ENCODE data around the gene FLNB. TPM values are rescaled to one million over a fixed set of nuclear protein-coding genes. Genes with fewer than 3 reads are reported as not detected.

FLNB gene
- total and polyA plus RNA-seq, 9 of the 15 experiments (the other 6 are each of a cell fraction or from before 2014, with no cell fraction given), result 9.4 to 48.1 (median 25.6) TPM

DNA sequence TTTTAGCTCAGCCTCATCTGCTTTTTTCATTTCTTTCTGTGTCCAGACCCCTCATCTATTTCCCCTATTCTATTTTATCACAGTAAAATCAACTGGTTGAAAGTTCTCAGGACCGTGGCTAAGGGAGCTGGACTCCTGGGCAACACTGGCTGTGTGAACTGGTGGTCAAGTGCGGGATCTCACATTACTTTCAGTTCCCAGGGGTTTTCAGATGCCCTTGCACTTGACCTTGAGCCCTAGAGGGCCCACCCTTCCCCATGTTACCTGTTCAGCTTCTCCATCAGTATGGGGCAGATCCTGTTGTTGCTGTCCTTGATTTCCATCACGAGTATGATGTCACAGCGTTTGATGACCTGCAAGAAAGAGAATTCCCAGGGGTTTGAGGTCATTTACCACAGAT lies 199.7 kb downstream of the FLNB start:
- no peaks in the 10 kb centered on the region for H3K9me3 ChIP-seq (replicated peaks; ENCODE audit: control insufficient read depth, insufficient read depth, low read depth, low read length)
- no TSS peak for BruUV-seq (replicated peaks)
- no peak overlapping the region for H3K4me3 ChIP-seq
- WGBS (ENCODE audit: insufficient coverage, low coverage, missing lambda C conversion rate), result 0% methylated on average over 4 of the region's 4 CpGs
- no peaks in the 10 kb centered on the region for H3K79me2 ChIP-seq (ENCODE audit: control insufficient read depth, insufficient read depth, low read length)
- no peak overlapping the region for H3K4me2 ChIP-seq (ENCODE audit: insufficient read depth, low read length)
- DNase-seq (ENCODE audit: extremely low read depth in 1 of 4, low spot score in 3 of 4) (no peak), FAIRE-seq (no peak), ATAC-seq (no peak)
- no peaks in the 10 kb centered on the region for H4K20me1 ChIP-seq (replicated peaks; ENCODE audit: control insufficient read depth, insufficient read depth, low read length)
- peaks cover 9 to 46% of the 10 kb centered on the region in 2 experiments; a peak in 4 of 5 replicates for H3K27me3 ChIP-seq (ENCODE audit: control insufficient read depth in 2 of 2, insufficient read depth in 2 of 2, low read length in 2 of 2)
- H3K36me3 ChIP-seq (ENCODE audit: control insufficient read depth, insufficient read depth, low read length), result no peaks in the 10 kb centered on the region
- no peak overlapping the region for H3K27ac ChIP-seq (ENCODE audit: extremely low read depth, low read depth, low read length)
- TF ChIP-seq PHF8 (IDR thresholded peaks at IDR 0.05; ENCODE audit: borderline replicate concordance, low read length) (no peak), ZC3H11A (IDR thresholded peaks at IDR 0.05; ENCODE audit: low read depth, low read length) (no peak), ATF3 (IDR thresholded peaks at IDR 0.05) (no peak), ATF3 (CRISPR knock-in tag; conservative IDR thresholded peaks at IDR 0.05) (no peak), GATA2 (CRISPR knock-in tag; IDR thresholded peaks at IDR 0.05) (no peak), RCOR1 (IDR thresholded peaks at IDR 0.05; ENCODE audit: borderline replicate concordance in 1 of 2, low read depth in 2 of 2, low read length in 2 of 2) (no peak), CHD4 (IDR thresholded peaks at IDR 0.05; ENCODE audit: insufficient read depth, insufficient replicate concordance, low read depth, low read length, poor library complexity, severe bottlenecking) (no peak), PHB2 (IDR thresholded peaks at IDR 0.05; ENCODE audit: low read depth) (no peak), FOXJ2 (tag; IDR thresholded peaks at IDR 0.05) (no peak), PCBP1 (IDR thresholded peaks at IDR 0.05; ENCODE audit: low read depth, low read length, poor library complexity, severe bottlenecking) (no peak)
- TF ChIP-seq, protein P1, sequence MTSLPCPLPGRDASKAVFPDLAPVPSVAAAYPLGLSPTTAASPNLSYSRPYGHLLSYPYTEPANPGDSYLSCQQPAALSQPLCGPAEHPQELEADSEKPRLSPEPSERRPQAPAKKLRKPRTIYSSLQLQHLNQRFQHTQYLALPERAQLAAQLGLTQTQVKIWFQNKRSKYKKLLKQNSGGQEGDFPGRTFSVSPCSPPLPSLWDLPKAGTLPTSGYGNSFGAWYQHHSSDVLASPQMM (CRISPR knock-in tag; IDR thresholded peaks at IDR 0.05), result no peak
- TF ChIP-seq, protein P2, sequence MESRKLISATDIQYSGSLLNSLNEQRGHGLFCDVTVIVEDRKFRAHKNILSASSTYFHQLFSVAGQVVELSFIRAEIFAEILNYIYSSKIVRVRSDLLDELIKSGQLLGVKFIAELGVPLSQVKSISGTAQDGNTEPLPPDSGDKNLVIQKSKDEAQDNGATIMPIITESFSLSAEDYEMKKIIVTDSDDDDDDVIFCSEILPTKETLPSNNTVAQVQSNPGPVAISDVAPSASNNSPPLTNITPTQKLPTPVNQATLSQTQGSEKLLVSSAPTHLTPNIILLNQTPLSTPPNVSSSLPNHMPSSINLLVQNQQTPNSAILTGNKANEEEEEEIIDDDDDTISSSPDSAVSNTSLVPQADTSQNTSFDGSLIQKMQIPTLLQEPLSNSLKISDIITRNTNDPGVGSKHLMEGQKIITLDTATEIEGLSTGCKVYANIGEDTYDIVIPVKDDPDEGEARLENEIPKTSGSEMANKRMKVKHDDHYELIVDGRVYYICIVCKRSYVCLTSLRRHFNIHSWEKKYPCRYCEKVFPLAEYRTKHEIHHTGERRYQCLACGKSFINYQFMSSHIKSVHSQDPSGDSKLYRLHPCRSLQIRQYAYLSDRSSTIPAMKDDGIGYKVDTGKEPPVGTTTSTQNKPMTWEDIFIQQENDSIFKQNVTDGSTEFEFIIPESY (CRISPR knock-in tag; IDR thresholded peaks at IDR 0.05), result no peak
- TF ChIP-seq, protein P3, sequence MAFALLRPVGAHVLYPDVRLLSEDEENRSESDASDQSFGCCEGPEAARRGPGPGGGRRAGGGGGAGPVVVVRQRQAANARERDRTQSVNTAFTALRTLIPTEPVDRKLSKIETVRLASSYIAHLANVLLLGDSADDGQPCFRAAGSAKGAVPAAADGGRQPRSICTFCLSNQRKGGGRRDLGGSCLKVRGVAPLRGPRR (CRISPR knock-in tag; IDR thresholded peaks at IDR 0.05), result no peak
- no peak overlapping the region for H3K9ac ChIP-seq (ENCODE audit: insufficient read depth in 1 of 2, low read depth in 2 of 2, low read length in 2 of 2)
- ChIA-PET CTCF (ENCODE audit: low intra/inter-chr PET ratio) (no interaction called here), POLR2A (no interaction called here)
- intact Hi-C loops (cut with micrococcal nuclease) (no loop called here), in situ Hi-C loops (cut with MboI) (no loop called here)
- no peaks in the 10 kb centered on the region for H3K4me1 ChIP-seq (replicated peaks in 1 of 2; ENCODE audit: control insufficient read depth in 2 of 2, insufficient read depth in 2 of 2, low read length in 2 of 2)
- no peaks in the 10 kb centered on the region for H3K9me1 ChIP-seq (ENCODE audit: control insufficient read depth, insufficient read depth, low read length)
- no peak overlapping the region for H2AFZ ChIP-seq (ENCODE audit: low read depth, low read length)

Data from K562 (cell line).